ENCODE results near the gene TRPM3.

The TRPM3 gene

DNA sequence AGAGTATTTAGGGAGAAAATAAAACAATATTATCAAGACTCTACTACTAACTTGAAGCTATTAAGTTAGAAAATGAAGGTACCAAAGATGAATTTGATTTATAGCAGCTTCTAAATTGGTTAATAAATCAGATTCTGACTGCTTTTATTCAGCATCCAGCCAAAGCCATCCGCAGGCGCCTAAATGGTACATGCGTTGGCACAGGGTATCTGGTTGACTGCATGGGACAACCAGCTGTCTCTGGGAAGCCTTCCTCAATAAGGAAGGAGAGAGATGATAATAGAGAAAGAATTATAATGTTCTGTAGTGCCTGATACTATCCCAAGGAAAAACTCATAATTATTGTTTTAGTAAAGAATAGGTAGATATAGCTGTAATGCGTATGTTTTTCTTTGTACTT lies 9.1 kb upstream of the TRPM3 start:
- TF ChIP-seq MAX (IDR thresholded peaks at IDR 0.05; ENCODE audit: low read depth, low read length) (no peak), MYC (IDR thresholded peaks at IDR 0.05; ENCODE audit: low read depth, low read length) (no peak), POLR2A (IDR thresholded peaks at IDR 0.05; ENCODE audit: extremely low read depth, insufficient read length) (no peak)
- TF ChIP-seq, protein P1, sequence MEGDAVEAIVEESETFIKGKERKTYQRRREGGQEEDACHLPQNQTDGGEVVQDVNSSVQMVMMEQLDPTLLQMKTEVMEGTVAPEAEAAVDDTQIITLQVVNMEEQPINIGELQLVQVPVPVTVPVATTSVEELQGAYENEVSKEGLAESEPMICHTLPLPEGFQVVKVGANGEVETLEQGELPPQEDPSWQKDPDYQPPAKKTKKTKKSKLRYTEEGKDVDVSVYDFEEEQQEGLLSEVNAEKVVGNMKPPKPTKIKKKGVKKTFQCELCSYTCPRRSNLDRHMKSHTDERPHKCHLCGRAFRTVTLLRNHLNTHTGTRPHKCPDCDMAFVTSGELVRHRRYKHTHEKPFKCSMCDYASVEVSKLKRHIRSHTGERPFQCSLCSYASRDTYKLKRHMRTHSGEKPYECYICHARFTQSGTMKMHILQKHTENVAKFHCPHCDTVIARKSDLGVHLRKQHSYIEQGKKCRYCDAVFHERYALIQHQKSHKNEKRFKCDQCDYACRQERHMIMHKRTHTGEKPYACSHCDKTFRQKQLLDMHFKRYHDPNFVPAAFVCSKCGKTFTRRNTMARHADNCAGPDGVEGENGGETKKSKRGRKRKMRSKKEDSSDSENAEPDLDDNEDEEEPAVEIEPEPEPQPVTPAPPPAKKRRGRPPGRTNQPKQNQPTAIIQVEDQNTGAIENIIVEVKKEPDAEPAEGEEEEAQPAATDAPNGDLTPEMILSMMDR (IDR thresholded peaks at IDR 0.05; ENCODE audit: low read depth, low read length) = no peak
- DNase-seq (ENCODE audit: low read depth) = no peak
- no peak overlapping the region for H3K4me3 ChIP-seq (ENCODE audit: low read depth, low read length)

DNA sequence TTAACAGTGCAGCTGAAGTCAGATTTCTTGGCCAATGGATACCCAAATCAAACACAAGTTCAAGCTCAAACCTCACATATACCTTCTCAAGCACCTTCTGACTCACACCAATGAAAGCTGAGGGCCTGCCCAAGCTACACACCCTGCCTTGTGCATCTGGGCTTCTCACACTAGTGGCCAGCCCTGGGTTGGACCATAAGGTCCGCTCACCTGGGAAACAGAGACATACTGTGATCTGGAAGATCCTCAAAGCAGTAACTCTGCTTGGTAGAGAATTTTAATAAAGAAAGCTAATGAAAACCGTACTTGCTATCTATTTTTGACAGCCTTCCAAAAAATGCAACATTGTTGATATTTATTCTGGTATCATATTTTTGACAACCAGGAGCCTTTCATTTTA lies 7.4 kb upstream of the TRPM3 start:
- no peak overlapping the region for H3K4me3 ChIP-seq (ENCODE audit: low read depth, low read length)
- no peak for TF ChIP-seq MYC (IDR thresholded peaks at IDR 0.05; ENCODE audit: low read depth, low read length)
- no peak for TF ChIP-seq POLR2A (IDR thresholded peaks at IDR 0.05; ENCODE audit: extremely low read depth, insufficient read length)
- no peak for TF ChIP-seq MAX (IDR thresholded peaks at IDR 0.05; ENCODE audit: low read depth, low read length)
- TF ChIP-seq, protein P1 (IDR thresholded peaks at IDR 0.05; ENCODE audit: low read depth, low read length) = no peak
- DNase-seq (ENCODE audit: low read depth) = no peak

- TF ChIP-seq POLR2A (IDR thresholded peaks at IDR 0.05; ENCODE audit: extremely low read depth, insufficient read length) = no peak
- no peak for TF ChIP-seq MAX (IDR thresholded peaks at IDR 0.05; ENCODE audit: low read depth, low read length)
- TF ChIP-seq, protein P1 (IDR thresholded peaks at IDR 0.05; ENCODE audit: low read depth, low read length) = no peak
- TF ChIP-seq MYC (IDR thresholded peaks at IDR 0.05; ENCODE audit: low read depth, low read length) = no peak
- no peak overlapping the region for H3K4me3 ChIP-seq (ENCODE audit: low read depth, low read length)
- DNase-seq (ENCODE audit: low read depth) = no peak
Observed at GRCh38 chr9:71127301-71127700, 5.9 kb upstream of the TRPM3 start.

- DNase-seq (ENCODE audit: low read depth) = no peak
- H3K4me3 ChIP-seq (ENCODE audit: low read depth, low read length) = no peak overlapping the region
- TF ChIP-seq, protein P1 (IDR thresholded peaks at IDR 0.05; ENCODE audit: low read depth, low read length) = no peak
- no peak for TF ChIP-seq POLR2A (IDR thresholded peaks at IDR 0.05; ENCODE audit: extremely low read depth, insufficient read length)
Observed at GRCh38 chr9:71122421-71122820, 1.0 kb upstream of the TRPM3 start.

- TF ChIP-seq MYC (IDR thresholded peaks at IDR 0.05; ENCODE audit: low read depth, low read length) (no peak), MAX (IDR thresholded peaks at IDR 0.05; ENCODE audit: low read depth, low read length) (no peak), POLR2A (IDR thresholded peaks at IDR 0.05; ENCODE audit: extremely low read depth, insufficient read length) (no peak)
- TF ChIP-seq, protein P1 (IDR thresholded peaks at IDR 0.05; ENCODE audit: low read depth, low read length) = no peak
- no peak overlapping the region for H3K4me3 ChIP-seq (ENCODE audit: low read depth, low read length)
- DNase-seq (ENCODE audit: low read depth) = no peak
Observed at GRCh38 chr9:71122022-71122275, 528 bp upstream of the TRPM3 start.

DNA sequence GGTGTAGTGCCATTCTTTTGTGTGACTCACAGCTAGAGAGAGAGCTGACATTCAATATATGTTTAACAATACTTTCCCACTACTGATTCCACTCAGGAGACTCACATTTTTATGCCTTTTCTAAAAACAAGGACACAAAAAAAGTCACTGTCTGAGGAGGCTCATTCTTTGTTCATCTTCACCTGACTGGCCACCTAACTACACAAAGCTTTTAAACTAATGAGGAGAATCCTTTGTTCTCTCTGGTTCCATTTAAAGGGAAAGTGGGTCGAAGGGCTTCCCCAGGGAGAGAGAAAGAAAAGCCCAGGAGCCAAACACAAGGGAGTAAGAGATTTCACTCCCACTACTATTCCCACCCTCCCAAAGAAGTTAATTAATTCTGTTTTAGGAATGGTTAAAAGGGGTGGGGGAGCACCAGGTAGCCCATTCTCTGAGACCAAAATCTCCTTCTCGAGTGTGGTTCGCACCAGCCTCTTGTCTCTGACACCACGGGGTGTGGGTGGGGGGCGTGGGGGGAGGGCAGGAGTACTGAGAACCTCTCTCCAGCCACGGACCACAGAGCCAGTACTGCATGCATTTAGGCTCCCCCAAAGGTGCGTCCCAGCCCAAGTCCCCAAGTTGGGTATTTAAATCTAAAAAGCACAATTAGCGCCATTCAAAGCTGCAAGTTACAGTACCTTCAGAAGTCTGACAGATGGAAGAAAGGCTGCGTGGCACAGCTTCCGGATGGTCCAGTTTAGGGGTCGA lies 747 bp downstream of the TRPM3 start:
- TF ChIP-seq MAX (IDR thresholded peaks at IDR 0.05; ENCODE audit: low read depth, low read length) = no peak
- TF ChIP-seq, protein P1 (IDR thresholded peaks at IDR 0.05; ENCODE audit: low read depth, low read length) = no peak
- no peak for TF ChIP-seq POLR2A (IDR thresholded peaks at IDR 0.05; ENCODE audit: extremely low read depth, insufficient read length)
- TF ChIP-seq MYC (IDR thresholded peaks at IDR 0.05; ENCODE audit: low read depth, low read length) = no peak
- no peak for DNase-seq (ENCODE audit: low read depth)
- H3K4me3 ChIP-seq (ENCODE audit: low read depth, low read length) = no peak overlapping the region
